GDM1 (cell line): ENCODE measurements around the gene GDPD1.
"Not testable (repeated sequence)": the region's sequence is repeated elsewhere in the genome, so short reads cannot be mapped to it uniquely, and the experiment has no call there.

Source experiments
- DNase-seq: peaks from one replicate; lab custom pipeline; 2025; lab: John Stamatoyannopoulos, UW

GDPD1 gene

DNA sequence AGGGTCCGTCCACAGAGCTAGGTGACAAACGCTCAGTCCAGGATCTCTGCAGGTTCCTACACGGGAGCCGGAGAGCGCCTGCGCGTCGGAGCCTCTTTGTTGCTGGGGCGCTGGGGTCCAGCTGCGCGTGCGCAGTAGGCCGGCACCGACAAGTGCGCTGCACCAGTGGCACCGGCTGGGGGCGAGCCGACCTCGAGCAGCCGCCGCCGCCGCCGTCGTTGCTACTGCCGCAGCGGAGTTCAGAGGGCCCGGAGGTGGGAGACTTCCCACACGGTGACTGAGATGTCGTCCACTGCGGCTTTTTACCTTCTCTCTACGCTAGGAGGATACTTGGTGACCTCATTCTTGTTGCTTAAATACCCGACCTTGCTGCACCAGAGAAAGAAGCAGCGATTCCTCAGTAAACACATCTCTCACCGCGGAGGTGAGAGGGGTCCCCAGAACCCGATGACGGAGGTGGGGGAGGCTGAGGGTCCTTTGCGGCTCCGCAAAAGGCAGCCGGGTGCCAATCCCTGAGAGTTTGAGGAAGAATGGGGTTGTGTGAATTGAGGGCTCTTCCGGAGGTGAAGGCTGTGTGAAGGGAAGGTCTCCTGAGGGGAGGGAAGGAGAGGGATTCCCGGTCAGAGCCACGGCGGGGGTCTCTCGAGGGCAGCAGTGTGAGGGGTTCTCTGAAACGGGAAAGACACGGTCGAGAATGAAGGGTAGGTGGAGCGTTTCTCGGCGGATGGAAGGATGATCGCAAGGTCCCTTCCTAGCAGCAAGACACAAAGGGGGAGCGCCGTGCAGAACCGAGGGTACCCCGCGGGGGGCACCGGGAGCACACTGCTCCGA lies at the start of gene GDPD1:
Gene GDPD1, plus strand, starts transcription at position 184 of the 831 bp plus-strand sequence. Its CDS starts 99 bp downstream, at position 283.
- peak; percentile 96 for DNase-seq

DNA sequence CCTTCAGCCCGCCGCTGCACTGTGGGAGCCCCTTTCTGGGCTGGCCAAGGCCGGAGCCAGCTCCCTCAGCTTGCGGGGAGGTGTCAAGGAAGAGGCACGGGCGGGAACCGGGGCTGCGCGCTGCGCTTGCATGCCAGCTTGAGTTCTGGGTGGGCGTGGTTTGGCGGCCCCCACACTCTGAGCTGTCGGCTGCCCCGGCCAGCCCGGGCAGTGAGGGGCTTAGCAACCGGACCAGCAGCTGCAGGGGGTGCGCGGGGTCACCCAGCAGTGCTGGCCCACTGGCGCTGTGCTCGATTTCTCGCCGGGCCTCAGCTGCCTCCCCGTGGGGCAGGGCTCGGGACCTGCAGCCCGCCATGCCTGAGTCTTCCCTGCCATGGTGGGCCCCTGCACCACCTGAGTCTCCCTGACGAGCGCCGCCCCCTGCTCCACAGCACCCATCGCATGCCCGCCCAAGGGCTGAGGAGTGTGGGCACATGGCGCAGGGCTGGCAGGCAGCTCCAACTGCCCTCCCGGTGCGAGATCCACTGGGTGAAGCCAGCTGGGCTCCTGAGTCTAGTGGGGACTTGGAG lies 47.8 kb upstream of the GDPD1 start:
- no peak for DNase-seq

DNA sequence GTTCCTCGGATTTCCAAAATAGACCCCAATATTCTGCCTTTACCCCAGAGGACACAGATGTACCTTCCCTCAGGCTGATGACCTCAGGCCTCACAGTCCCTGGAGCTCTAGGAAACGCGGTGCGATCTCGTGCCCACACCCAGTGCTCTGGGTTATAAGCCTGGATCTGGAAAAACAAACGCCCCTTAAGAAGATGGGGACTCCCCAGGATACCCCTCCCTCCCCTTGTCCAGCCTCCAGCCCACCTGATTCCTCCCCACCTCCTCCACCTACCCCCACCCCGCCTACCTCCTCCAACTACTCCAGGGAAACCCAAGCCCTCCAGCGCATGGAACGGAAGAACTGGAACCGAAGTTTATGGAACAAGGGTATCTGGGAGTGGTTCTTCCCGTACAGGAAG lies 45.6 kb upstream of the GDPD1 start:
- DNase-seq: no peak

DNA sequence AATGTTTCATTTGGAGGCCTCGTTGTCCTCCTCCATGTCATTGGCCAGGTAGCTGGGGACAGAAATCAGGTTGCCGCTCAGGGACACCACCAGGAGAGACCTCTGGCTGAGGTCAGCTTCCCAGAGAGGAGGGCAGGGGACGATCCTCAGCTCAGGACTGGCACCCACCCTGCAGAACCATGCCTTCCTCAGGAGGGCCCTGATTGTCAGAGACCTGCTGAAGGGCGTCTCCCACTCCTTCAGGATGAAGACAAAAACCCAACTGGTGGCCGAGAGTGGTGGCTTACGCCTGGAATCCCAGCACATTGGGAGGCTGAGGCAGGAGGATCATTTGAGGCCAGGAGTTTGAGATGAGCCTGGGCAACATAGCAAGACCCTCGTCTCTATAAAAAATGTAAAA lies 45.2 kb upstream of the GDPD1 start:
- DNase-seq: no peak

DNA sequence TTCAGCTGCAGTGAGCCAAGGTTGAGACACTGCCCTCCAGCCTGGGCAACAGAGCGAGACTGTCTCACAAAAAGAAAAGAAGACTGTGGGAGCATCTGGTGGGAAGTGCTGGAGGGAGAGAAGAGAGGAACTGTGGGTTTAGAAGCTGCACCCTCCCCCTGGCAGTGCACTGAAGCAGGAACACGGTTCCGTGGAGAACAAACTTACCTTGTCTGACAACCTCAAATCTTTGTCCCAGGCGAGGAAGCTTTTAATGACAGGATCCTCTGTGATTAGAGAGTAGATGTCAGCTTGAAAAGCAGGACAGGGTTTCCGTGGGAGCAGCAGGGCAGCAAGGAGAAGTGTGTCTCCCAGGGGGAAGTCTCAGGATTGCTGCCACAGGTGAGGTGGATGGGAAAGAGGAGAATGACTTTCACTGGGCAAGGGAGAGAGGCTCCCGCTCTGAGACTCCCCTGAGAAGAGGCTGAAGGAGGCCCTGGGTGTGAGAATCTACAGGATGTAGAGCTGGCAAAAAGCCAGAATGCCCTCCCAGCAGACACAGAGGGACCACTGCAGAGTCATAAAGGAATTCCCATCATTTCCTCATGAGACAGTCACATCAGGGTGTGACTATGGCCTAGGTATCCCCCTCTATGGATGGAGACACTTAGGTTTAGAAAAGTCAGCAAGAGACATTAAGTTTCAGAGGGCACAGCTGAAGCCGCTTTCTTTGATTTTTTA lies 41.9 kb upstream of the GDPD1 start:
- DNase-seq: no peak

DNA sequence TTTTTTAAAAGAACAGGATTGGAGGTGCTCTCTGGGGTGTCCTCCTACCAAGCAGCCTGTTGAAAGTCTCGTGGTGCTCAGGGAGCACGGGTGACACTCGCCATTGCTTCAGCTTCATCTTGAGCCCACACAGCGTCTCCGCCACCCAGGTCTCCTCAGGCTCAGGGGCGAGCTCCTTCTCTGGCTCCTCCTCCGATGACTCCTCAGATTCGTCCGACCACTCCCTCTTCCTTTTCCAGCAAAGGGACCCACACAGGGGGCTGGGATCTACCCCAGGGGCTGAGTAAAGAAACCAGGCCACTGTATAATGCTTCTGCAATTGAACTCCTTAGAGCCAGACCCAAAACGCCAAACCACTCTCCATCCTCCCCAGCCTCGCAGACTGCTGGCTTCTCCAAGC lies 40.7 kb upstream of the GDPD1 start:
- not testable (repeated sequence) for DNase-seq

DNA sequence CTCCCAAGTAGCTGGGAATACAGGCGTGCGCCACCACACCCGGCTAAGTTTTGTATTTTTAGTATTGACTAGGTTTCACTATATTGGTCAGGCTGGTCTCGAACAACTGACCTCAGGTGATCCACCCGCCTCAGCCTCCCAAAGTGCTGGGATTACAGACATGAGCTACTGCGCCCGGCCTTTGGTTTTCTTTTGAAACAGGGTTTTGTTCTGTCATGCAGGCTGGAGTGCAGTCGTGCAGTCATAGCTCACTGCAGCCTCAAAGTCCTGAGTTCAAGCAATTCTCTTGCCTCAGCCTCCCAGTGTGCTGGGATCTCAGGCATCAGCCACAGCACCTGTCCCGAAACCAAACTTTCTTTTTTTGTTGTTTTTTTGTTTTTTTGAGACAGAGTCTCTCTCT lies 39.7 kb upstream of the GDPD1 start:
- DNase-seq: no peak

DNA sequence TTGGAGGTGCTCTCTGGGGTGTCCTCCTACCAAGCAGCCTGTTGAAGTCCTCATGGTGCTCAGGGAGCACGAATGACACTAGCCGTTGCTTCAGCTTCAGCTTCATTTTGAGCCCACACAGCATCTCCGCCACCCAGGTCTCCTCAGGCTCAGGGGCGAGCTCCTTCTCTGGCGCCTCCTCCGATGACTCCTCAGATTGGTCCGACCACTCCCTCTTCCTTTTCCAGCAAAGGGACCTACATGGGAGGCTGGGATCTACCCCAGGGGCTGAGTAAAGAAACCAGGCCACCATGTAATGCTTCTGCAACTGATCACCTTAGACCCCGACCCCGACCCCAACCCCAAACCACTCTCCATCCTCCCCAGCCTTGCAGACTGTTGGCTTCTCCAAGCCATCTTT lies 38.8 kb upstream of the GDPD1 start:
- no peak for DNase-seq

DNA sequence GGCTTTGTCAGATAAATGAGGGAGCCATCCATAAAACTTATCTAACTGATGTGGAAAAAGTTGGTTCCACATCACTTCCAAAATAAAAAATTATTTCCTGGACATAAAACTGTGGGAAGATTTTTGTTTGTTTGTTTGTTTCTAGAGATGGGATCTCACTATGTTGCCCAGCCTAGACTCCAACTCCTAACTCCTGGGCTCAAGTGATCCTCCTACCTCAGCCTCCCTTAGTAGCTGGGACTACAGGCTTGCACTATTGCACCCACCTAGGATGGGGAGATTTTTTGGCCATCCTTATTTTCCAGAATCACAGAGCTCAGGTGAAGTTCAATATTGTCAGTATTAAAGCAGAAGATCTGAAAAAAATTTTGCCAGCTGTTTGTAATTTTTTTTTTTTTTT lies 34.3 kb upstream of the GDPD1 start:
- no peak for DNase-seq

DNA sequence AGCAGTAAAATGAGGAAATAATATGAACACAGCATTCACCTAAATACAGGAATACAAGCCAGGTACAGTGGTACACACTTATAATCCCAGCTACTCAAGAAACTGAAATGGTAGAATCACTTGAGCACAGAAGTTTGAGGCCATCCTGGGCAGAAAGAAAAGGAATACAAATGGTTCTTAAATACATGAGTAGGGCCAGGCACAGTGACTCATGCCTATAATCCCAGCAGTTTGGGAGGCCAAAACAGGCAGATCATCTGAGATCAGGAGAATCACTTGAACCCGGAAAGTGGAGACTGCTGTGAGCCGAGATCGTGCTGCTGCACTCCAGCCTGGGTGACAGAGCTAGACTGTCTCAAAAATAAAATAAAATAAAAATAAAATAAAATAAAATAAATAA lies 33.5 kb upstream of the GDPD1 start:
- DNase-seq: no peak

DNA sequence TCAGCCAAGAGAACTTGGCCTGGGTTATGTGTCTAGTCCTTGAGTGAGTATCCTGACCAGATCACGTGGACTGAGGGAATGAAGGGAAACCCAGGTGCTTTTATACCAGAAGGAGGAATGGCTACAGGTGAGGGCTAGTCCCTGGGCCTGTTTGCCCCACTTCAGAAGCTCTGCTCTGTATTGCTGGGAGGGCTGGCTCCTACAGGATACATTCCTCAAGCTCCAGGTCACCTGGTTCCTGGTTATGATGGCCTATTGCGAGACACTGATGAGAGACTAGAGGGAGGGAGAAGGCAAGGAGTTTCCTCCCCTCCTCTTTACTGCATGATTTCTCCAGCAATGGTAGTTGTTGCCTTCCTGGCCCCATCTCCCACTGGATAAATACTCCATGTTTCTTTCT lies 29.5 kb upstream of the GDPD1 start:
- DNase-seq: no peak

DNA sequence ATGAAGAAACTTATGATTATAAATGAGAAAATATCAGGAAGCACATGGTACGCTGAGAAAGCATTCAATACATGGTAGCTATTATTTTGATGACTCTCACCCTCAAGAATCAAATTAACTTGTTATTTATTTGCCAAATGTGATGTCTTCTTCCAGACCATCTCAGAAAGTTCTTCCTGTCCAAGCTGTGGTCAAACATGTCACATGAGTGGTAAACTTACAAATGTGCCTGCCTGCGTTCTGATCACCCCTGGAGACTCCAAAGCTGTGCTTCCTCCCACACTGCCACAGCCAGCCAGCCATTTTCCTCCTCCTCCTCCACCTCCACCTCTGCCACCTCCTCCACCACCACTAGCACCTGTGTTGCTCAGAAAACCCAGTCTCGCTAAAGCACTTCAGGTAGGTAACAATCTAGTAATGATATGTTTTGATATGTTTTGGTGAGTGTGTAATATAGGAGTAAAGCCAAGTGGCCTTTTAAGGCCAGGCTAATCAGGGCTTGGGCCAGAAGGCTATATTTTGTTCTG lies 26.9 kb upstream of the GDPD1 start:
- DNase-seq: no peak

DNA sequence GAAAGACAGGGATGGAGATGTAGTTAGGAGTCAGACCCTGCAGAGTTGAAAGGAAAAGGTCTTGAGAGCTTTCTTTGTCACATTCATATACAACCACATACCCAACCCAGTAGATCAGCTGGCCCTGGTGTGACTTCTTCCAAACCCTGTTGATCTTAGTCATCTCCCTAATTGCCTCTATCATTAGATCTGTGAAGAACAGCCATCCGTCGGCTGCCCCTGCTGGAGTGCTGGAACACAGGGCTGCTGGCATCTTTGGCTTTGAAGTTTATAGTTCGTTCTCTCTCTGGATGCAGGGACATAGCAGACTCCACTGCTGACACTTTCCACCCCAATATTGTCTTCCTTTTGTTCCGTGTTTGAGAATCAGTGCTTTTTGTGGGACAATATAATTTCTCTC lies 20.9 kb upstream of the GDPD1 start:
- DNase-seq: no peak

DNA sequence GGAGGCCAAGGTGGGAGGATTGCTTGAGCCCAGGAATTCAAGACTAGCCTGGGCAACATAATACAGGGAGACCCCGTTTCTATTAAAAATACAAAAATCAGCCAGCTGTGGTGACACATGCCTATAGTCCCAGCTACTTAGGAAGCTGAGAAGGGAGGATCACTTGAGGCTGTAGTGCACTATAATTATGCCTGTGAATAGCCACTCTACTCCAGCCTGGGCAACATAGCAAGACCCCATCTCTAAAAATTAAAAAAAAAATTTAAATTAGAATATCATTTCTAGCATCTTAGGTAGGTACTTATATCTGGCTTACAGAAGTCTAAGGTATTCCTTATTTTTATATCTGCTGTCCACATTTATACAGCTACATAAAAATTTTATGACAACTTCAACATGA lies 18.0 kb upstream of the GDPD1 start:
- no peak for DNase-seq

DNA sequence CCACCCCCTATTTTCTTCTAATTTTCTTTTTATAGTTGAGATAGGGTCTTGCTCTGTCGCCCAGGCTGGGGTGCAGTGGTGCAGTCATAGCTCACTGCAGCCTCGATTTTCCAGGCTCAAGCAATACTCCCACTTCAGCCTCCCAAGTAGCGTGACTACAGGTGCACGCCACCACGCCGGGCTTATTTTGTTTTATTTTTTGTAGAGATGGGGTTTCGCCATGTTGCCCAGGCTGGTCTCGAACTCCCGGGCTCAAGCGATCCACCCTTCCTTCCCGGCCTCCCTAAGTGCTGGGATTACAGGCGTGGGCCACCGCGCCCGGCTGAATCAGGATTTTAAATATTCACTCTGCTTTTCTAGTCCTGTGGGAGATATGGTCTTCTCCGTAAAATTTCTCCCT lies 941 bp upstream of the GDPD1 start:
- no peak for DNase-seq

DNA sequence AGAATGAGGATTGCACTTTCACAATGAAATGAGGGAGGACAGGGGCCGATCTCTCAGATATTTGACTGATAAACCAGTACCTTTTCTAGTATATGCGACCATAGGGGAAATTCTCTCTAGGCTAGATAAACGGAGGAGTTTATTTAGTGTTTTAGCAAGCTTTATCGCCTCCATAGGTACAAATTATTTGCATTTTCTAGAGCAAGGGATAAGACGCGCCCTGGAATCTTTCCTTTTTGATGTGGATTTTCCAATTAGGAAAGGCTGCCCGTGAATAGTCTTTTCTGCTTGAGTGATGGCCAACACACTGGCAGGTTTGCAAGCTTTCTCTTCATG lies 351 bp upstream of the GDPD1 start:
- no peak for DNase-seq

DNA sequence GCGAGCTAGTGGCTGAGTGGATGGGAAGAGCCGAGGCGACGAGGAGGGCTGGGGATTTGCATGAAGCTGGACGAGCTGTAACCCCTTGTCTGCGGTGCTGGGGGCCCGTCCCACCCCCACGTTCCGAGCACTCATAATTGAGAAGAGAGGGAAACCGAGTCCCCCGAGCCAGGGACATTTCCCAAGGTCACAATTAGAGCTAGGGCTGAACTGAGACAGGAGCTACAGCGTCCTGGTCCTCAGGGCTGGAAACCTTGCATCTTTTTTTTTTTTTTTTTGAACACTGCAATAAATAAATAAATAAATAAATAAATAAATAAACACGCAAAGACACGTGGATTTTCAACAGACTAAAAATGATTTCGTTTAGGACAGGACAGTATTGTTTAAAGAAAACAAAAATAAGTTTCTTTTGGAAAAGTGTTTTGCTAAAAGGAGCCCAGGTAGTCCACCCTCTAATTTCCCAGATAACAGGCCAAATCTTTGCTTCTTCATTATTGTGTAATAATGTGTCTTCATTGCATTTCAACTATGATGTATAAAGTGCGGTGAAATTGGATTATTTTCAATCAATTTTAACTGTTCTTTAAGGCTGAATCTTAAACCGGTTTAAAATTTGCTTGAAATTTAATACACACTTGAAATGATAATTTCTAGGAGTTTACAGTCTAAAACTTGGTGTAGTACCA lies 992 bp downstream of the GDPD1 start:
- no peak for DNase-seq

DNA sequence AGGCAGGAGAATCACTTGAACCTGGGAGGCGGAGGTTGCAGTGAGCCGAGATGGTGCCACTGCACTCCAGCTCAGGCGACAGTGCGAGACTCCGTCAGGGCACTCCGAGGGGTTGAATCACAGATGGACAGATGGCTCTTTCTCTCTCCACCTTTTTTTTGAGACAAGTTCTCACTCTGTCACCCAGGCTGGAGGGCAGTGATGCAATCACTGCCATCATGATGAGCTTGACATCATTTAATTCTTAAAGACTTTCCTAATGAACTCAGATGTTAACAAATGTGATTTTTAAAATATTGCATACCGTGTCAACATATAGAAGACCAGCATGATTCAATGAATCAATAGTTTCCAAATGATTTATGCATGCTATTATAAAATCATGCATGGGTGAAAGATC lies 3.5 kb downstream of the GDPD1 start:
- DNase-seq: no peak

DNA sequence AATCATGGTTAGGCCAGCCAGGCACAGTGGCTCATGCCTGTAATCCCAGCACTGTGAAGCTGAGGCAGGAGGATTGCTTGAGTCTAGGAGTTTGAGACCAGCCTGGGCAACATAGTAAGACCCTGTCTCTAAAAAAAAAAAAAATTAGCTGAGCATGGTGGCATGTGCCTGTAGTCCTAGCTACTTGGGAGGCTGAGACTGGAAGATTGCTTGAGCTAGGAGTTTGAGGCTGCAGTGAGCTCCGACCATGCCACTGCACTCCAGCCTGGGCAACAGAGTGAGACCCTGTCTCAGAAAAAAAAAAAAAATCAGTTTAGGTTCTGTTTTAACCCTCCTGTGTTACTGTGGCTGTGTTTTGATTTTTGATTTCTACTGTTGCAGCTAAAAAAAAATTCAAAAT lies 8.3 kb downstream of the GDPD1 start:
- DNase-seq: not testable (repeated sequence)

DNA sequence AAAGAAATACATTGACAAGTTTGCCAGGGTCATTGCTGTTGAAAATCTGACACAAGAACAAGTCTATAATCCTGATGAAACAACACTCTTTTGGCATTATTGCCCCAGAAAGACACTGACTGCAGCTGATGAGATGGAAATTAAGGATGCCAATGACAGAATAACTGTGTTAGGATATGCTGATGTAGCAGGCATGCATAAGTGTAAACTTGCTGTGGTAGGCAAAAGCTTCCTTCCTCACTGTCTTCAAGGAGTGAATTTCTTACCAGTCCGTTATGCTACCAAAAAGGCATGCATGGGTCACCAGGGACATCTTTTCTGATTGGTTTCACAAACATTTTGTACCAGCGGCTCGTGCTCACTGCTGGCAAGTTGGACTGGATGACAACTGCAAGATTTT lies 10.5 kb downstream of the GDPD1 start:
- no peak for DNase-seq

DNA sequence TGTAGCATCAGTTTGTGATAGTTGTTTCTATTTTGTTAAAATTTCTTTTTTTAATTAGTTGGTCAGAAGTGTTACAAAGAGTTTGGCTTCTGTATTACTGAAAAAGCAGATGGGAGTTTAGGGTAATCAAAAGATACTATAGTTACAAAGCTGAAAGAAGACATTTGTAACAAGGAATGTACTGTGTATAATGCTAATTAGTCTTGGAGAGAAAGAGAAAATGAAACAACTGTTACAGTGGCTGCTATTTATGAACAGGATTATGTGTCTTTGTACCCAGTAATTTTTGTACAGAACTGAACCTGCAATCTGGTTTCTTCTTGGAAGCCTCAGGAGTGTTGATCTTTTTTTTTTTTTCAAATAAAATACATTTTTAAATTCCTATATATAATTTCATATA lies 14.3 kb downstream of the GDPD1 start:
- no peak for DNase-seq

DNA sequence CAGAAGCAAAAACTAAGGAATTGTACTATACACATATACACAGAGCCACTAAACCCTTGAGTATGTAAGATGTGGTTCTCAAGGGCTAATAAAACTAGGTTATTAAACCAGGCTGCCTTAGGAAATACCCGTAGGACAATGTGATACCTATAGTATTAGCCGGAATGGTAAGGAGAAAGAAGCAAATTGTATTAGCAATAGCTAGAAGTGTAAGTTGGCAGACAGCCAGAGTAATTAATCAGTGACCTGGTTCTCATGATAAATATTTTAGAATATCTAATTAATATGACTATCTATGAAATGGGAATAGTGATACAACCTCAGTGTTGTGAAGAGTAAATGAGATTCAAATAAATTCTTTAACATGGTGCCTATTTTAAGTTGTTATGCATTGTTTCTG lies 18.6 kb downstream of the GDPD1 start:
- DNase-seq: no peak

DNA sequence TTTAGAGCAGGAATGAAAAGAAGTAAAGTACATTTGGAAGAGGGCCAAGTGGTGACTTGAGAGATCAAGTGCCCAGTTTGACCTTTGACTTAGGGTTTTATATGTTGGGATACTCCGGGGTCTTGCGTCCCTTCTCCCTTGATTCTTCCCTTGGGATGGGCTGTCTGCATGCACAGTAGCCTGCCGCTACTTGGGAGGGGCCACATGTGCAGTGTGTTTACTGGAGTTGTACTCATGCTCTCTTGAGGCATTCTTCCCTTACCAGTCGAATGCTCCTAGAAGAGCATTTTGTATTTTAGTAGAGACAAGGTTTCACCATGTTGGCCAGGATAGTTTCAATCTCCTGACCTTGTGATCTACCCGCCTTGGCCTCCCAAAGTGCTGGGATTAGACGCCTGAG lies 23.8 kb downstream of the GDPD1 start:
- DNase-seq: no peak
